Stimulated activated CD4-positive, alpha-beta T cell treated with anti-CD3 and anti-CD28 coated beads, Interleukin-4, amount 100 ng/mL, for 1 hour (primary cell): Measurements from ENCODE around the gene GPR31.

Experiments used
- DNase-seq: peaks from one replicate; pipeline ENCODE4 v3.0.0-alpha.2; 2020

Gene GPR31

GRCh38 chr6:167165858-167166471 is 8.2 kb upstream of the GPR31 start:
- no peak for DNase-seq

DNA sequence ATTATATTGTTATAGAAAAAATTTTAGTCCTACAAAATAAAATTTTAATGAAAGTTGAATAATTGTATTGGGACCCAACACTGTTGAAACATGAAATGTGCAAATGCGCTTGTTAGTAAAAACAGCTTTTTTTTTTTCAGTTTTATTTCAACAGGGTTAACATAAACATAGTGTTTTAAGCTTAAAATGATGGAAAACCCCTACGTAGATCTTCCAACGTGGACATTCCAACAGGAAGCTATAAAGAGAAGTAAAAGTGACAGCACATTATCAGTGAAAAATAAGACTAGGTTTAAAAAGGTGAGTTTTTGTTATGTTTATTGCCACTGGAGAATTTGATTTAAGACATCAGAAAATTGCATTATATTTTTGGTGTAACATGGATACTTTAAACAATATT is 6.5 kb upstream of the GPR31 start:
- no peak for DNase-seq

- no peak for DNase-seq
Measured at GRCh38 chr6:167163476-167164011, 5.8 kb upstream of the GPR31 start.

DNA sequence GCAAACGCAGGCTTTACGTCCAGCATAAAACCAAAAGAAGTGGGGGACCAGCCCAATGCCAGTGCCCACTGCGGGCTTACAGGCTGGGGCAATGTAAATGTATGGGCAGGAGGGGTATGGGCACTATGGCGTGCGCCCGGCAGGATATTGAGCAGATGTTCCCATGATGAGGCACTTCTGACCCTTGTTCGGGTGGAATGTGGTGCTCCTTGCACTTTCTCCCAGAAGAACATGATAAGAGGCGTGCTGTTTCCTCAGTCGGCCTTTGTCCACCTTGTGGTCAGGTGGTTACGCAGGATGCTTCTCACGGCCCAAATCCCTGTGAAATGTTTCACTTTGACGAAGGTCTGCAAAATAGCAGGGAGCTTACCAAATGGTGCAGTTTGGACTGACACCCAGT is 4.8 kb upstream of the GPR31 start:
- no peak for DNase-seq

GRCh38 chr6:167161851-167162467 is 4.2 kb upstream of the GPR31 start:
- DNase-seq = no peak

GRCh38 chr6:167157414-167157813 is 366 bp downstream of the GPR31 start:
- DNase-seq = no peak

- DNase-seq = no peak
Measured at GRCh38 chr6:167154895-167155294, 2.9 kb downstream of the GPR31 start.

- no peak for DNase-seq
Measured at GRCh38 chr6:167154291-167154690, 3.5 kb downstream of the GPR31 start.

DNA sequence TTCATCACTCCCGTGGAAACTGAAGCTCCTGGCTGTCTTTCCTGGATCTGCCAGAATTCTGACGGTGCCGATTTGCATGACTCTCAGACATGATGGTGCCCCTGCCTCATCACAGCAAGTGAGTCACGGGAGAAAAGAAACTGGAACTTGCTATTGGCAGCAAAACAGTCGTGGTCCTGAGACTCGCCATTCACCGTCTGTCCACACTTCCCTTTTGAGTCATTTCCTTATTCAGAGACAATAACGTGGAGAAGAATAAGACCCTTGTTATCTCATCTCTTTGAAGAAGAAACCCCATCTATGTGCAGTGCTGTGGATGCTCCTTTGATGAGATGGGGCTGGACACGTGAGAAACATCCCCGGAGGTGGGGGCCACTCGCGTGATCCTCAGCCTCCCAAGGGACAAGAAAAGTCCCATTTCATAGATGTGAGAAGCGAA is 4.2 kb downstream of the GPR31 start:
- no peak for DNase-seq

DNA sequence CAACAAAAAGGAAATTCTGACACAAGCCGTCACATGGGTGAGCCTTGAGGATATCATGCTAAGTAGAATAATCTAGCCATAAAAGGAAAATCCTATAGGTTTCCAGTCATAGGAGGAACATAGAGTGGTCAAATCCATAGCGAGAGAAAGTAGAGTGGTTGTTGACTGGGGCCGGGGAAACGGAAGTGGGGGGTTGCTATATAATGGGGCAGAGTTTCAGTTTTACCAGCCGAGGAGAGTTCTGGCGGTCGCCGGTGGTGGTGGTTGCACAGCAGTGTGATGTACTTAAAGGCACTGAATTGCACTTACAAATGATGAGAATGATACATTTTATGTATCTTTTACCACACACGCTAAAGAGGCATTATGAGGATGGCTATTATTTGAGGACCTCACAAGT is 4.9 kb downstream of the GPR31 start:
- DNase-seq = no peak

DNA sequence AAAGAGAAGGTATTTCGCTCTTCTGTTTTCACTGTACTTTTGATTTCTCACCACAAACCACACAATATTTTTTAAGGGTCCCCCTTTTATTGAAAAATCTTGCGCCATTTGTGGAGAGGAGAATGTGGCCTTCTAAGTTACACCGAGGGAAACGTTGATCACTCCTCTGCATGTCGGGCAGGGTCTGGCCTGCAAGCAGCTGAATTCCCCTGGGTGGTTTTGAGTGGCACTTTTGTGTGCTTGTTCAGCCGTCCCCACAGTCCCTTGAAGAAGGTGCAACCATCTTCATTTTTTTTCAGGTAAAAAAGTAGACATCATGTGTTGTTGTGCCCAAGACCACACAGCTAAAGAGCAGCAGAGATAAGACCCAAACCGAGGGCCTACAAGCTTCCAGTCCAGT is 6.1 kb downstream of the GPR31 start:
- no peak for DNase-seq

- no peak for DNase-seq
Measured at GRCh38 chr6:167150941-167151549, 6.7 kb downstream of the GPR31 start.

DNA sequence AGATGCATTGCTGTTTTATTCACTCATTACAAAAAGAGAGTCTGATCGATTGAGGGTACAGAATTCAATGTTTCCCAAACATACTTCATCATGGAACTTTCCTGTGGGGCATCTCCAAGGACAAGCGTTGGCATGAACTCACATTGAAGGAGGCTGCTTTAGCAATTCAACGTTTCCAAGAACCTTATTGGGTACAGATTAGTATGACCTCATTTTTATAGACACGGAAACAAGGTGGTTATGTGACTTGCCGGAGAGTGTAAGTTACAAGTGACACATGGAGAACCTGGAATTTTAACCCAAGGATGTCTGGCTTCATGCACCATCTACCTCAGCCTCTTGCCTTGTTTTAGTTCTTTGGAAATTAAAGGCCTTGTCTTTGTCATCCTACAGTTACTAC is 8.8 kb downstream of the GPR31 start:
- DNase-seq = no peak

DNA sequence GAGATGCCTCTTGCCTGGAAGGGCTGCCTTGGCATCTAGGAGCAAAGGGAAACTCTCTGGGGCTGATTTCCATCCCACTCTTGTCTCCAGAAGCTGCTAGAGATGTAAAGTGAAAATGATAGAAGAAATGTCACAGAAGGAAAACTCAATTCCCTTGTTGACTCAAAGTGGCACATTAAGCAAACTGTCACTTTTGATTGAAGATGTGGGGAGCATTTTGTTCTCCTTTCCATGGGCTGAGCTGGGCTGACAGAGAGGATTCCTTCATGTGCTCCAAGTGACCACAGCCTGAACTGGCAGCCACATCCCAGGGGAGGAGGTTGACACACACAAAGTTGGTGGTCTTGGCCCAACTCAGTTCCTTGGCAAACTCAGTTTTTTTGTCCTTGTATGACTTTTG is 9.8 kb downstream of the GPR31 start:
- no peak for DNase-seq

DNA sequence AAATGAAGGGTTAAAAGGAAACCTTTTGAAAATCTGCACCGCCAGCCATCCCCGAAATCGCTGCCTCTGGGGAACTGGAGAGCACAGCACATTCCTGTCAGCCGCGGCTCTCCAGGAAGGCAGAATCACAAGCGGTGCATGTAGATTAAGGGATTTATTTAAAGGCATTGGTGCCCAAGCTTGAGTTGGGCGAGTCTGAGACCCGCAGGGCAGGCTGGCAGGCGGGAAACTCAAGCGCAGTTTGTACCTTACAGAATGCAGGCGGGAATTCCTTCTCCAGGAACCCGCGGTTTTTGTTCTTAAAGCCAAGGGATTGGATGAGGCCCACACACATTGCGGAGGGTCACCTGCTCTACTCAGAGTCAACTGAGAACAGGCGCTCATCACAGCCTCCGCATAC is 10.8 kb downstream of the GPR31 start:
- DNase-seq = no peak

DNA sequence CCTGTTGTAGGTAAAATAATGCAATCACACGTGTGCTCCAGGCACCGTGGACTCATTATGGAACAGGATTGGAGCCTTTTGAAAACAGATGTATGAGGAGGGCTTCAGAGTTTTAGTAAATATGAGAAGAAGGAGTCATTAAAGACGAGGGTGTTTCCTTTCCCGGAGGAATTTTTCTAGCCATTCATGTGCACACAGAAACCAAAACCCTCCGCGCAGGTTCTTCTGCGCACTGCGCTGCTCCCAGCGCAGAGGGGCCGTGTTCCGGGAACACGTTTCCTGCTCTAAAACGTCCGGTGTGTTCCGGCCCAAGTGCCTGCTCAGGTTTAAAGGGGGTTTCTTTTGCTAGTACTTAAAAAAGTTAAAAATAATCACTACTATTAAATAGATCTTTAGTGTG is 11.6 kb downstream of the GPR31 start:
- no peak for DNase-seq

GRCh38 chr6:167145461-167145860 is 12.3 kb downstream of the GPR31 start:
- no peak for DNase-seq

DNA sequence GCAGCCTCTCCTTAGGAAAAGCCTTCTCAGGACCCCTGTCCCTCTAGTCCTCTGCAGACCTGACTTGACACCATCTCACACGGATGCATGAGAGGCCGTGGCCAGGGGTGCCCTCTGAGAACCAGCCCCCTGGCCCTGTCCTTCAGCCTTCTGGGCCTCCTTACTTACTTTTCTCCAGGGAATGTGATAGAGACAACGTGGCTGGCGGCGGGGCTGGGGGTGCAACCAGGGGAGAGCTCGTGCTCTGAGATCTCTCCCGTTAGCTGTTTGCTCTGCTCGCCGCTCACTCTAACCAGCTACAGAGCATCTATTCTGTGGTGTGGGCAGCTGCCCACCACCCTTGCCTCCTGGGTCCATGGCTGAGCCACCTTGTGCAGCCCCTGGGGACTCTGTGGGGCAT is 14.7 kb downstream of the GPR31 start:
- DNase-seq = no peak

DNA sequence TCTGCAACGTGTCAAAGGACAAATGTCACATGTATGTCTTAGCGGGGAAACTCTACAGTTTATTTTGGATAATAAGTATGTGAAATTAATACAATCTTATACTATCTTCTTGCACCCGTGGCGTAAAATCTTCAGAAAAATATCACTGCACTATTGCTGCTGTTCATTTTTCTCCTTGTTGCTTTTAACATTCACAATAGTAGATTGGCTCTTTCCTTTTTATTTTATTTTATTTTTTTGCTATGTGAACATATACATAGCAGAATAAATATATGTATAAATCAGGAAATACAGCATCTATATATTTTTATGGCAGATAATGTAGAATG is 15.4 kb downstream of the GPR31 start:
- no peak for DNase-seq

DNA sequence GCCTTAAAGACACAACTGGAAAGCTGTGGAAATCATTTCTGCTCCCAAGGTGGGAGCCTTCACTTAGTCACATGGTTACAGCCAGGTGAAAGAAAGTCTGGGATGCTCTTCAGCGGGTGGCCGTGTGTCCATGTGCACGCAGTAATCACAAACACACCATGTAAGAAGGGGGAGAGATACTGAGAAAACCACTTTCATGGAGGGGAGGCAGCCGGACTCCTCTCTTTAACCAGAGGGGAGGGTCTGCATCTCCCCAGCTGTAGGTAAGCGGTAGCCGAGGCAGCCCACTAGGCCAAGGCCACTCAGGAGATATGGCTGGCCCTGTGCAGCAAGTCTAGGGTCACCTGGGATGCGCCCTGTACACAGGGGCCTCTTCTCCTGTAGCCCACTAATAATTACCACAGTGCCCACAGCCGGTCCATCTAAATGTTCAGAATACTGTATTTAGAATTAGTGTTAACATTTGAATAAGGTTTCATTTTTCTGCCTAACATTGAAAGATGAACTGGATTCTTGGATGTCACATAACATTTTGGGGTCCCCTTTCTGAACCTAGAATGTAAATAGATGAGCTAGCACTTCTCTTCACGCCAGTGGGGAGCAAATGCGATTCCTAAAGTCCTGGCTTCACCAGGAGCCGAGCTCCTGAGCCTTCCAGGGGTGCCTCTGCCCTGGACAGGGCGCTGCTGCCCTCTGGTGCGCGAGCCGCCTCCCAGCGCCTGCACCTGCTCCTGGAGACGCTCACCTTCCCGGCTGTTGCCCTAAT is 15.9 kb downstream of the GPR31 start:
- peak; percentile 54 for DNase-seq

DNA sequence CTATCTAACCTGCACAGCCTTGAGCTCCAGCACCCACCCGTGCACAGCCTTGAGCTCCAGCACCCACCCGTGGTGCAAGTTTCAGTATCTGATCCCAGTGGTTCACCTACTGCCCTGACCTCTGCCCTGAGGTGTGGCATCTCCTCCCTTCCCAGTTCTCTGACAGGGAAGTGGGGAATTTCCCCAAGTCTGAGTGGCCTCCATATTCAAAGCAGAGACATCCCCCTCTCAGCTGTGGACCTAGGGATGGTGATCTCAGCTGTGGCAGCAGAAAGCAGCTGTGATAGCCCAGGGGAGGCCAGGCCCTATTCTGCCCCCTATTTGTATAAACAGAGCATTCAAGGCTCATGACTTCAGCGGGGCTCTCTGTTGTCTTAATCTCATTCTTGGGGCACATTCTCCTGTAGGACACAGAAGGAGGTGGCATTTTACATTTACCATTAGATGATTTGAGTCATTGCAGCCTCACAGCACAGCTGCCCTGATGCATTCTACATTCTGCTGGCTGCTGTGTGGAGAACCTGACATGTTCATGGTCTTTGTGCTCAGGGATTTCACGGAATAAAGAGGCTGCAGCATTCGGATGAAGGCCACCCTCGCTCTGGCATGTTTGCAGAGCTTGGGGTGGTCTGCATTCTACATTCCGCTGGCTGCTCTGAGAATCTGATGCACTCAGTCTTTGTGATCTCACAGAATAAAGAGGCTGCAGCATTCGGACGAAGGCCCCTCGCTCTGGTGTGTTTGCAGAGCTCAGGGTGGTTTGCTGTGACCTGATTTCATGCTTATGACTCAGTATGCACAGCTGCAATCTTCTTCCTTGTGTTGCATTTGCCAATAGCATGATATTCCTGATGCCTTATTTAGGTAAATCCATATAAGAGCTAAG is 16.9 kb downstream of the GPR31 start:
- no peak for DNase-seq

GRCh38 chr6:167139761-167140160 is 18.0 kb downstream of the GPR31 start:
- no peak for DNase-seq

DNA sequence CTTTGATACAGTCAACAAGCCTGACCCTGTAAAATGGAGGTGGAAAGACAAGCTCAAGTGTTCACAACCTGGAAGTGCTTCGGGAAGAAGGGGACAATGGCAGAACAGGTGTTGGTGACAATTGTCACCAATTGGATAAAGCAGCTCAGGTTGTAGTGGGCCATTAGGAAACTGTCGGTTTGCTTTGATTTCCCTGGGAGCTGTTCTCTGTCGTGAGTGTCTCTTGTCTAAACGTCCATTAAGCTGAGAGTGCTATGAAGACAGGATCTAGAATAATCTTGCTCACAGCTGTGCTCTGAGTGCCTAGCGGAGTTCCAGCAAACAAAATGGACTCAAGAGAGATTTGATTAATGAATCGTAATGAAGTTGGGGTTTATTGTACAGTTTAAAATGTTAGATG is 19.9 kb downstream of the GPR31 start:
- no peak for DNase-seq
